SKM-1 (cell line): ENCODE results near the gene SIX3.

Experiments used
- DNase-seq: peaks from one replicate; lab custom pipeline; 2025; ENCODE audit not compliant: unreplicated experiment; lab: John Stamatoyannopoulos, UW

Gene SIX3

DNA sequence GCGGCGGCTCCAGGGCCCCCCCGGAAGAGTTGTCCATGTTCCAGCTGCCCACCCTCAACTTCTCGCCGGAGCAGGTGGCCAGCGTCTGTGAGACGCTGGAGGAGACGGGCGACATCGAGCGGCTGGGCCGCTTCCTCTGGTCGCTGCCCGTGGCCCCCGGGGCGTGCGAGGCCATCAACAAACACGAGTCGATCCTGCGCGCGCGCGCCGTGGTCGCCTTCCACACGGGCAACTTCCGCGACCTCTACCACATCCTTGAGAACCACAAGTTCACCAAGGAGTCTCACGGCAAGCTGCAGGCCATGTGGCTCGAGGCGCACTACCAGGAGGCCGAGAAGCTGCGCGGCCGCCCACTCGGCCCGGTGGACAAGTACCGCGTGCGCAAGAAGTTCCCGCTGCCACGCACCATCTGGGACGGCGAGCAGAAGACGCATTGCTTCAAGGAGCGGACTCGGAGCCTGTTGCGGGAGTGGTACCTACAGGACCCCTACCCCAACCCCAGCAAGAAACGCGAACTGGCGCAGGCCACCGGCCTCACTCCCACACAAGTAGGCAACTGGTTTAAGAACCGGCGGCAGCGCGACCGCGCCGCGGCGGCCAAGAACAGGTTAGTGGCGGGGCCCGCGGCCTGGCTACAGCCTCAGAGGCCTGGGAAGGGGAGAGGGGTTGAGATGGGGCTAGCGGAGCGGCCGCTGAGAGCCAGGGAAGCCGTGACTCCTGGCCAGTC is 965 bp downstream of the SIX3 start:
- no peak for DNase-seq

DNA sequence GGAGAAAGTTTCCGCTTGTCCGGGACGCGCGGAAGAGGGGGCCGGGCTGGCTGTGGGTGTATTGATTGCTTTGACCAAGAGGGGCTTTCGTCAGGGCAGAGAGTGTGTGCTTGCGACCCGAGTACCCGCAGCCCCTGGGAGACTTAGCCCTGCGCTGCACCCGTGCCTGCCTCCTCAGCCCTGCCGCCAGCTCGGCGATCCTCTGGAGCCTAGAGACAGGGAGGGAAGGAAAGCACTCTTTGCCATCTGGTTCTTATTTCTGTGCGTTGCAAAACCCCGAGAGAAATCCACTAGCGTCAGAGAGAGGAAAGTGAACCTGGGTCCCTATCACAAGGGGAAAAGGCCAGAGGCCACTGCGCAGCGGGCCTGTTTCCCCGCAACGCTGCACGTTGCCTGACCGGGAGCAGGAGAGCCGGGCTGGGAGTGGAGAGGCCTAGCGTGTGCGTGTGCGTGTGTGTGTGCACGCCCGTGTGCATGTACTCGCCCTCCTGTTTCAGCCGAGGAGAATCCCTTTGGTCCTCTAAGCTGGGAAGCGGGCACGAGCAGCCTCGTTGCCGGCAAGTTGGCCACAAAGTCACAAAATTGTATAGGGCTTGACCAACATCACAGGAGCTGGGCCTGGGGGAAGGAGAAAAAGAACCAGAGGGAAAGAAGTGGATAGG is 1.7 kb downstream of the SIX3 start:
- no peak for DNase-seq

DNA sequence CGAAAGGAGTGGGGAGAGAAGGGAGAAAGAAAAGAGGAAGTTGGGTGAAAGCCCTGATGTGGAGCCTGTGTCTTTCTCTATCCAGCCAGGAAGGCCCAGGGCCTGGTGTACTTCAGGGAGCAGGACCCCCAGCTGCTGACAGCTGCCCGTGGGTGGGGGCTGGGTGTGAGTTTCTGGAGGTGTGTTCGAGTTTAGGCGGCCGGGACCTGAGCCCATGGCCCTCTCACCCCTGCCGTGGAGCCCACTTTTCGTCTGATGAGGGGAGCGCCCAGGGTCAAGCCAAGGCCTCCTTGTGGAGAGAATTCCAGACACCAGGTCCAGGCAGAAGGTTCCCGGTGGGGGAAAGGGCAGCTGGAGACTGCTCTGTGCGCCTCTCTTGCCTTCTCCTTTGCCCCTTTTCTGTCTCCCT is 2.2 kb downstream of the SIX3 start:
- peak; percentile 30 for DNase-seq

DNA sequence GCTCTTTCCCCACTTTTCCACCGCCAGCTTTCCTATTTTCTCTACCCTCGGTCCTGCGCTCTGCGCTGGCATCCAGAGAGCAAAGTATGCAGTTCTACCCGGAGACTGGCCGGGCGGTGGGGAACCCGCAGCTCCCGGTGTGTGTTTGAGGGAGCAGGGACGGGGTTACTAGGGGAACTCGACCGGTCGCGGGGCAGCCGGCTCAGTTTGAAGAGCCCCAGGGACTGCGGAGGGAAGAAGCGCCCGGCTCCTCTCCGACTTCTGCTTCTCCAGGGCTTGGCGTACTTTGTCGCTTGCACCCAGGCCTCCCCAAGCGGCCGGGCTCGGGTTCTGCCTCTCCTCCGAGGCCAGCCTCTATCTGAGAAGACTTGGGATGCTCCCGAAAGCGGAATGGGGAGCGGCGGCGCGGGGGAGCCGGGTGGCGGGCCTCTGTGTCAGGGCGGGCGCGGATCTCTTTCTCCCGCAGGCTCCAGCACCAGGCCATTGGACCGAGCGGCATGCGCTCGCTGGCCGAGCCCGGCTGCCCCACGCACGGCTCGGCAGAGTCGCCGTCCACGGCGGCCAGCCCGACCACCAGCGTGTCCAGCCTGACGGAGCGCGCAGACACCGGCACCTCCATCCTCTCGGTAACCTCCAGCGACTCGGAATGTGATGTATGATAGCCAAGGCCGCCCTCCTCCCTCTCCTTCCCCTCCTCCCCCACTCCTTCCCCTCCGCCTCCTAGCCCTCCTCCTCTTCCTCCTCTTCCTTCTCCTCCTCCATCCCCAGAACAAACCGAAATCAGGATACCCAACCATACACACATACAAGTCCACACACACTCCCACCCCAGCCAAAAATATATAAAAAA is 2.8 kb downstream of the SIX3 start:
- no peak for DNase-seq

DNA sequence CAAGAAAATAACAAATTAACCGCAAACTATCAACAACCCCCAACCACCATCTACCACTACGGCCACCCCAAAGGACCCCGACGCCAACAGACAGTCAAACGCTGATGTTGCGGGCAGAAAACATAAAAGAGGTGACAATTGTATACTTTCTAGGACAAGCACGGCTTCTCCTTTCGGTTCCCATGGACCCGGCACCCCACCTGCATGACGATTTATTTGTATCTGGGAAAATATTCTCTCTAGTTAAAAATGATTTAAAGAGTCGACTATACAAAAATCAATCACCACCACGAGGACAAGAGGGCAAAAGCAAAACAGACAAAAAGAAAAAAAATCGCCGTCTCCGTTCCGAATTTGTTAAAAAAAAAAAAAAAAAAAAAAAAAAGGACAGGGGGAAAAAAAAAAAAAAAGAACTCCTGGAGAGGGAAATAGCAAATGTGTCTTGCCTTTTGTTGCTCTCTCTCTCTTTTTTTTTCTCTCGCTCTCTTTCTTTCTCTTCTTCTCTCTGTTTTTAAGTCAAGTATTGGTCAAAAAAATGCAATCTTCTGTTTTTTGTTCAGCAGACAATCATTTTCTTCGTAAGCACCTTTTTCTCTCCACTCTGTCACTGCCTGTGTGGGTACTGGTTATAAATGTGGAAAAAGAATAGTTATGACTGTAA is 3.6 kb downstream of the SIX3 start:
- DNase-seq = no peak

DNA sequence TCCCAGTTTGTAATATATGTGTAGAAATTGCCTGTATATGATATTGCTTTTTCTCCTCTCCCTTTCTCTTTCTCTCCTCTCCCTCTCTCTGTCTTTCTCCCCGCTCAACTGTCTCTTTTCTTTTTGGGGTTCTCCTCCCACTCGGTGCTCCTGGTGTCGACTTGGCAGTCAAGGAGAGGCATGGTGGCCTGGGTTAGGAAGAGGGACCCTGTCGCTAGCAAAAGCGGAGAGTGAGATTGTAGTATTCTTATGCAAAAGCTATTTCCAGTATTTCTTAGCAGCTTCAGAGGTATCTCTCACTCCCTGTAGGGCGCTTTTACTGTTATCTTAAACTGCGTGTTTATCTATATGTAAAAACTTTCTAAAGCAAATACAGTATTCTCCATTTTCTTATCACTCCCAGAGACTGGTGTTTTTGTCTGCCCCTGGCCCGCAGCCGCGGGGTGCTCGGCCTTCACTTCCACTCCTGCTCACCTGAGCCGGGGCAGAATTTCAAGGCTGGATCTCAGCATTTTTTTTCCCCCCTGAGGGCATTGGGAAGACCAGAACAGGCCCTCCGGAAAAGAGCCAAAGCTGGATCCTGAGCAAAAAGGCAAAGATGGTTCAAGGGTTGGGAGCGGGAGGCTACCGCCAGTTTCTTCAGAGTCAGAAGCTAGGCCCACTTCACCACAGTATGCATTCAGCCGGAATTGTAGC is 4.3 kb downstream of the SIX3 start:
- no peak for DNase-seq

DNA sequence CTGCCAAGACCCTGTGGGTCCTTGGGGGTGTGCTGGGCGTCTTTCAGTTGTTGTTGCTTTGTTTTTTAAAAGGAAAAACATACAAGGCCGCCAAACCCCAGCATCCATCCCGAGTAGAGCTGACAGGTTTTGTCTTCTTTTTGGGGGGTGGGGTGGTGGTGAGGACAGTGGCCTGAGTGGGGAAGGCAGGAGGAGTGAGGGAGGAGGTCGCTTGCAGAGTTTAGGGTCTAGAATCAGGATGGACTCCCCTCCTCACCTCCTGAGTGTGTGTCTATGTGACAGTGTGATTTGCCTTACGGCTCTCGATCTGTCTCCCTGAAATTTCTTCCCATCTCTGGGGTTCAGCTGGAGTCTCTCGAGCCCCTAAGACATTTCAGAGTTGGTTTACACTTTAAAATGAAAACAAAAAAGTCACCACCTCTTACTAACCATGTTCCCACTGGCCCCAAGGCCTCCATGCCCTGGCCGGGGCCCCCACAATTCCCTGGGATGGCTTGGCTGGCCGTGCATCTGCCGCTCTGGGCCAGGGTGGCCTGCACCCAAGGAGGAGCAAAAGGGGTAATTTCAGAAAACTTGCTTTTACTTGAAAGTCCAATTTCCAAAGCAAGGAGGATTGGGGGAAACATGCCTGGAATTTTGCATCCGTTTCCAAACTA is 5.0 kb downstream of the SIX3 start:
- DNase-seq = no peak

DNA sequence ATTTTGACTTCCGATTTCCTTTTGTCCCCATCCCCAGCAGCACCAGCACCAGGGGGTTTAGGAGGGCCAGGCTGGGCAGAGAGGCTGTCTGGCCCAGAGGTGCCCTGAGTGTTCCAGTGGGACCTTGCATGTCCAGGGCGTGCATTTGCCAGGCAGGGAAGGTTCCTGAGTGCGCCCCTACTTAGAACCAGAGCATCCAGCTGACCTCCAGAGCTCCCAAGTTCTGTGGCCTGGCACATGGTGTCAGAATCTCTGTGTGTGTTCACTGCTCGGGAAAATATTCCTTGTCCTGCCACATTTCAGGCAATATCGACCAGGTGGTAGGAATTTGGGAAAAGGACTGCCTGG is 5.5 kb downstream of the SIX3 start:
- DNase-seq = no peak

DNA sequence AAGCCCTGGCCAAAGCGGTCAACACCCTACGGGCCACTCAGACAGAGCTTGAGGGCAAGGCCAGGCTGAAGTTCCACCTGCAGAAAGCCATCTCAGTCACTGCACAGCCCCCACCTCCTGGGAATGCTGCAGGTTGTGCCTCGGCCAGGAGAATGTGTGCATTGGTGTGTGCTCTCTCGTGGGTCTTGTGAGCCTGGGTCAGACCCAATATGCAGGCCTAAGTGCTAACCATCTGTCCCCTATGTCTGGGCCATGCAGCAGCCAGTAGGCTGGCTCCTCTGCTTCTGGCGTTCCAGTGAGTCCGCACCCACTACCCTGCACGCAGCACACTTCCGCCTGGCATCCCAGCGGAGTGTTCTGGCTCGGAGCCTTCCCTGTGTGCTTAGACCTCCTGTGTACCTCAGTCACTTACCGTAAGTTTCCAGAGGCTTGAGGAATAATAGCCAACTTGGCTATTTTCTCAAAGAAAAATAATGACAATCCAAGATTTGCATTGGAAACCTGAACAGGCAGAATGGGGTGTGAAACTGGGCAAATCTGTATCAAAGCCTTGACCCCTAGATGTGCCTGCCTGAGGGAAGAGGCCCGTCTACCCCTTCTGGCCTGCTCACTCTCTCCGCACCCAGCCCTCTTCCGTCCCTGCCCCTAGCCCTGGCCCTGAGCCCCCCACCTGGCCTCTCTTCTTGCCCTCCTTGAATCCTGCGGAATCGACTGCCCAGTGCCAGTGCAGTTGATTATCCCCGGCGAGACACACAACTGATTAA is 7.2 kb downstream of the SIX3 start:
- no peak for DNase-seq

DNA sequence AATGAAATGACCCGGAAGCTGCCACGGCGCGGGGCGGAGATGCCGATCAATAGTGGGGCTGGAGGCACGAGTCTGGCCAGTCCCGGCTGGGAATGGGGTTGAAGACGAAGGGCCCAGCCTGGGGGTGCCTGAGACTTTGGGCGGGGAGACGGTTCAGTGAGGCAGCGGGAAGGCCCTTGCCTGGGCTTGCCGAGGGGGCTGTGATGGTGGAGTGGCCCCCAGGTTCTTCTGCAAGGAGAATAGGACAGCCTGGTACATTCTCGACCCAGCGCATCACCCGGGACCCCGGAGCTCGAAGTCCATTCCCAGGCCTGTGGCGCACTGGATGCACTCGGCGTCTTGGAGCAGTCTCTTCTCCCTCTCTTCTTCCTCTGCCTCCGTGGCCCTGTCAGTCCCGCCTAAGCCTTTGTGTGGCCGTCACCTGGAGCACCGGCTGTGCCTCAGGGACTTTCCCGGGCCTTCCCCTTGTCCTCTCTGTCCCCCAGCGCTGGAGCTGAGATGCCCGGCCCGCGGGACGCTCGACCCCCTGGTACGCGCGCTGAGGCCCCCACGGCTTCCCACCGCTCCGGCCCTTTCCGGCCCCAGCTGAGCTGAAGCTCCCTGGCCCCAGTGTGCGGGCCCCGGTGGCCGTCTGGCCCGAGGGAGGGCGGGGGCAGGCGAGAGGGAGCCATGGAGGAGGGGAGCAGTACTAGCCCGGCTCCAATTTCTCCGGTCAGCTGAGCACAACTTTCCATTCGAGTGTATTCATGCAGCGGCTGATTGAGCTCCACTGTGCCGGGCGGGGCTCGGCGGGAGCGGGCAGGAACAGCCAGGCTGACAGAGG is 8.0 kb downstream of the SIX3 start:
- DNase-seq = no peak

DNA sequence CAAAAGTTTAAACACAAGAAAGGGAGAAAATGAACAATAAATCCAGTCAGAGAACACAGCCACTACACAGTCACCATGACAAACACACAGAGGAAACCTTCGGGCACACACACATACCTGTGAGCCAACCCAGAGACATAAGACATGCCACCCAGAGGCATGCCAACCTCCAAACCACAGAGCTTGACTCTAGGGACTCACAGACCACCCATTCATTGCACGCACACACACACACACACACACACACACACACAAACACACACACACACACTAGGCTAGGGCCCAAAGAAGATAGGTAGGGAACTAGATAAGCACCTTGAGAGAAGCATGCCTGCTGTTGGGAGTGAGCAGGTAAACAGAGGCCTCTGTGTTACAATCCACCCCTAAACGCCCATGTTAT is 9.1 kb downstream of the SIX3 start:
- no peak for DNase-seq

DNA sequence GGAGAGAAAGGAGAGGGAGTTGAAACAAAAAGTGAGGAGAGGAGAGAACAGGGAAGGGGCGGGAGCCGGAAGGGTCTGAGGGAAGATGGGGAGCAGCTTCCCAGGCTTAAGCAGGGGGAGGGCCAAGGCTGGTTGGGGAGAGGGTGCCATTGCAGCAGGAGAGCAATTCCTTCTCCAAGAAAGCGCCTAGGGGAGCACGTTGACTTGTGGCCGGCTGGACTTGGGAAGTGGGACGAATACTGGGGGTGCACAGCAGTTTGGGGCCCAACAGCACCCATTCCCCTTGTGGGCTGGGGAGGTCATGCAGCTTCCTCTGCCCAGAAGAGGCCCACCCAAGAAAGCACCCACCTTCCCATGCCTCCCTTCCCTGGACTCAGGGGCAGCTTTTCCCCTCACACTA is 9.6 kb downstream of the SIX3 start:
- no peak for DNase-seq

DNA sequence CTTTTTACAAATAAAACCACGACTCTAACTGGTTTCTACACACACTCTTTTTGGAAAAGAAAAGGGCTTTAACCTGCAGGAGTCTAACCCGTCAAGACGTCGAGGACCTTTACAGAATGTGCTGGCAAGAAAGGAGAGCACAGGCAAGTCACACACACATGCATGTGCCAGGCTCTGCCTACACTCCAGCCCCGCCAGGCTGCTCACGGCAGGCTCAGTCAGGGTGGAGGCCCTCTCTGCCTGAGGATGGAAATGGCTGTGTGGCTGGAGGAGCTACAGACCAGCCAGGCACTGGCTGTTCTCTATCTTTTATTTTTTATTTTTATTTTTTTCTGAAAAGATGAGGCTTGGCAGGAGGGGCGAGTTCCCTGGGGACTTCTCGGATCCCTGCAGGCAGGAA is 10.2 kb downstream of the SIX3 start:
- no peak for DNase-seq

DNA sequence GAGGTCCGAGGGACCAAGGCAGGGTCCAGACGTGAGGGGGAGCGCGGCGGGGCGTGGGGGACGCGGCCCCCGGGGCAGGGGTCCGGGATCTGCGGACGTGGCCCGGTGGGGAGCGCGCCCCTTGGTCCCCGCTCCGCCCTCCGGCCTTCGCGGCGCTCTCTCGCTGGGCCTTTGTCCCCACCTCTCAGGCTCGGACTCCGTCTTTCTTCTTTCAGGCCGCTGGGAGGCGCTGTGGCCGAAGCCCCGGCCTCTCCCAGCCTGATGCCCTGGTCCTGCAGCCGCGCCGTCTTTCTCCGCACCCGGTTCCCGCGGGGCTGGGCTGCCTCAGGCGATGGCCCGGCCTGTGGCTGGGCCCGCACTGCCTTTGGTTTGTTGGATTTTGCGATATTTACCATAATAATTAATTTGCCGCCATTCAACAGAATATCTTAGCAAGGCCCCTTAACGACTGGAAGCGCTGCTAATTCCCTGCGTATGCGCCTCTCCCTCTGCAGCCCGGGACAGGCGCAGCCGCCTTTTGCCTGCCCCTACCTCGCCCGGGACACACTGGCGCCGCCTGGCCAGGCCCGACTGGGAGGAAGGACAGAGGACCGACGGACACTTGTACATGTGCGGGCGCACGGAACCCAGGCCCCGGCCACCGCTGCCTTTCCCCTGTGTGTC is 10.8 kb downstream of the SIX3 start:
- peak; percentile 83 for DNase-seq

DNA sequence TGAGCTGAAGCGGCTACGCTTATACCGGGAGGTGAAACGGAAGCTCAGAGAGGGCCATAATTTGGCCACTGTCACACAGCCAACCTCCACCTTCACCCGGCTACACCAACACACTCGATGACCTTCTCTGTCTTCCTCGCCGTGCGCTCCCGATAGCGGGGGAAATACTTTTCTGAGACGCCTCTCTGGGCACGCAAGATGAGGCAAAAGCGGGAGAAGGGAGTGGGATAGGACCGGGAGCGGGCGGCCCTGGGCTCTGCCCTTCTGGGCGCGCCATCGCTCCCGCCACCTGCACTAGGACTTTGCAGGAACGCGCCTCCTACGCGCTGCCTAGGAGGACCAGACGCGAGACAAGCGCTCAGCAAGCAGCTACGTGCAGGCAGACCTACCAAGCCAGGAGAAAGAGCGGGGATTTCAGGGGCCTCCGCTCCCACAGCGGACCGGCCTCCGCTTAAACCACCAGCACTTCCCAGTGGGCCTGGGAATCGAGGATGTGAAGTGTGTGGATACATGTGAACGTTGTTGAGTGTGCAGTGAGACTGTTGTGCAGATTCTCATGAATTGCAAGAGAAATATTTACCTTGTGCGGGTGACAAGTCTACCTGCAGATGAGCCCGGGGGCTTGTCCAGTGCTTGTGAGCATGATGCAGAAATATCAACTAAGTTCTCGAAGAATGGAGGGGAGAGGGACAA is 11.4 kb downstream of the SIX3 start:
- DNase-seq = no peak

DNA sequence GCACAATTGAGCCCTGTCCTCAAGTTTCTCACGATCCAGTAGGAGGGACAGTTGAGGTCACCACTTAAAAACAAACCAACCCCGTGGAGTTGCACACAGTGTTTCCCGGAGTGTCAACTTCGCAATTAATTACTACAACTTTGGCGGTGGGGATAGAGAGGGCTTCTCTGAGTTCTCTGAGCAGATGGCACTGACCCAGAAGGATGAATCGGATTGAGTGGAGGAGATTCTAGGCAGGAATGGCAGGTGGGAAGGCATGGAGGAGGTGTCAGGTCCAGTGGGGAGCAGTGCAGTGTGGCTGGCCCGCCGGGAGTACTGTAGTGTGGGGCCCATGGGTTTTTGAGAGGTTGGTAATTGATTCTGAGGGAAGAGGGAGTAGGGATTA is 12.0 kb downstream of the SIX3 start:
- no peak for DNase-seq

DNA sequence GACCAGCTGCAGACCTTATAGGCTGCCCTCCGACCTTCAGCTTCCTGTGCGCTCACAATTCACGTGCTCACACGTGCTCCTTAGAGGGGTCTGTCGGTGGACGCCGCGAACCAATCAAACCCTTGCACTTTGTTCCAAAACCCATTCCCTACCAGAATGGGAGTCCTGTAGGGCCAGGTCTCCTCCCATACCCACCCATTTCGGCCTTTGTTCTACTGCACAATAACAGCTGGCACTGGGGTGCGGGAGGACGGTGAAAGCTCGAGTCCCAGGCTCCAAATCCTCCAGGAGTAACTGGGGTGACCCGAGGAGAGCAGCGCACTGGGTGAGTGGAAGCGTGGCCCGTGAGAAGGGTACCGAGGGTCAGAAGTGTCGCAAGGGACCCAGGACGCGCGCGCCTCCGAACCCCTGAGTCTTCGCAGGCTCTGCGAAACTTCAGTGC is 13.0 kb downstream of the SIX3 start:
- DNase-seq = no peak
